Thoracic aorta (tissue), 2 donors: ENCODE measurements around the gene HTR4. TPM values are rescaled to one million over a fixed set of nuclear protein-coding genes. Genes with fewer than 3 reads are reported as not detected.

Experiments used
- ATAC-seq: fragments of 150-250 bp; one replicate; pipeline ENCODE4 v1.8.0; 2017; ENCODE audit warnings: low read depth; ENCODE audit not compliant: insufficient number of reproducible peaks, low FRiP score
- DNase-seq: peaks from one replicate; pipeline ENCODE4 v3.0.0-alpha.2; 2020; ENCODE audit warnings: low spot score
- H3K27ac ChIP-seq, 2 donors: fragments of 200-600 bp; sonication (generic); 1 replicate in 1 of 2; 2 replicates in 1 of 2; pipeline ENCODE4 v1.5.1; 2016; ENCODE audit warnings: mild to moderate bottlenecking in 2 of 2, moderate library complexity in 2 of 2
- H3K27me3 ChIP-seq: fragments of 200-600 bp; sonication (generic); replicated peaks from 2 replicates; pipeline ENCODE4 v1.6.0; 2016; ENCODE audit warnings: mild to moderate bottlenecking; ENCODE audit not compliant: insufficient read depth
- H3K36me3 ChIP-seq: fragments of 200-600 bp; sonication (generic); one replicate; pipeline ENCODE4 v1.5.1; 2016
- H3K4me1 ChIP-seq, 2 donors: fragments of 200-600 bp; sonication (generic); 1 replicate in 1 of 2; 2 replicates in 1 of 2; pipeline versions ENCODE4 v1.5.1 to v1.6.0; 2016; ENCODE audit warnings: low read depth in 2 of 2, mild to moderate bottlenecking in 1 of 2; ENCODE audit not compliant: control insufficient read depth in 1 of 2
- H3K4me3 ChIP-seq: fragments of 200-600 bp; sonication (generic); 2 replicates; pipeline ENCODE4 v1.5.1; 2016; ENCODE audit warnings: mild to moderate bottlenecking
- H3K9me3 ChIP-seq: fragments of 200-600 bp; sonication (generic); 2 replicates; pipeline ENCODE4 v1.5.1; 2016
- CTCF ChIP-seq: fragments of 200-600 bp; sonication (generic); IDR thresholded peaks from one replicate; pipeline ENCODE4 v1.5.1; 2019; ENCODE audit warnings: antibody characterized with exemption
- total RNA-seq, 2 donors: library from RNA; depleted of rRNA; stranded (reverse); fragments of >200 nt; gene quantifications; one replicate each; pipeline versions ENCODE4 v1.1.0 to v1.2.3, GENCODE V29; 2016

HTR4 gene
- total RNA-seq, 2 donors from 2014 or later, result 3.9 to 7.8 TPM

DNA sequence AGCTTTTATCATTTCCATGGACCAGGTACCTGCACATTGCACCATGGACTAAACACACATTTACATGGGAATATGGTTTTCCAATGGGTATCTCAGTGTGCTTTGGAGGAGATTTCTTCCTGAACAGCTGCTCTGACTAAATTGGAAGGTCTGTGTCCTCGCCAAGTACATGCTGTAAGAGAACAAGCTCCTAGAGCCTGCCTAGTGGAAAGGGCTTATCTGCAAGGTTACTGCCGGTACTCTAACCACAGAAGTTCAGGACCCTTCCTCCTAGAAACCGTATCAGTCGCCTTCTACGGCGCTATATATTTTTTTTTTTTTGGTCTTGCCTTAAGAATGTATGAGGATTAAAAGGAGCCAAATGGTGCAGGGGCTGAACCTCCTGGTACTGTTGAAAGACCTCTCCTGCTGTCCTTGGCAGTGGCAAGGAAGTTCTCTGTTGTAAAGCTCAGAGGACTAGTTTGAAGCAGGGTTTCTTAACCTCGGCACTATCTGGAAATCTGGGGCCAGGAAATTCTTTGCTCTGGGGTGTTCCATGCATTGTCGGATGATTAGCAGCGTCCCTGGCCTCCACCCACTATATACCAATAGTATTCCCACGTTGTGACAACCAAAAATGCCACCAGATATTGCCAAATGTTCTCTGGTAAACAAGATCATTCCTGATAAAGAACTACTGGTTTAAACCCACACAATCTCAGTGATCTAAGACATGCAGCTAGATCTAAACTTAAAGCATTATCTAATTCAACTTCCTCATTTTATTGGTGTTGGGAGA lies 163.1 kb downstream of the HTR4 start:
- TF ChIP-seq CTCF, result no peak
- Histone ChIP-seq H3K4me1 (peaks cover 0 to 9% of the 10 kb centered on the region in 2 donors), H3K4me3 (no peak overlapping the region), H3K27ac (no peak overlapping the region), H3K36me3 (no peaks in the 10 kb centered on the region), H3K9me3 (no peaks in the 10 kb centered on the region), H3K27me3 (no peaks in the 10 kb centered on the region)
- ATAC-seq (no peak), DNase-seq (no peak)

DNA sequence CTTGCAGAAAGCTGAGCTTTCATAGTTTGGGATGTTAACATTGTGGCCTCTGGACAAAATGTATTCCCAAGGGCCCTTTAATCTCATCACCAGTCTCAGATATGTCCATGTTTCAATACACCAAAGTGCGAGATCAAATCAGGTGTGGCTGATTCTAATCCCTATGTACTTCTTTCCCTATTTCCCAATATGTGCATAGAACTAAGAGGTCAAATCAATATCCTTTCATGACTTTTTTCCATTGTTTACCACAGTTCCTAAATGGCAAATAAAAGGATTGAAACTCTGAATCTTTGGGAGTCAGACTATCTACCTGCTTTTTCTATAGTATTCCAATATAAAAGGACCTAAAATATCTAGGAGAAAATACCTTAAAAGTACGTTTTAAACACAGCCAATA lies 165.6 kb downstream of the HTR4 start:
- ATAC-seq (no peak), DNase-seq (no peak)
- Histone ChIP-seq H3K9me3 (no peaks in the 10 kb centered on the region), H3K4me1 (peaks cover 0 to 9% of the 10 kb centered on the region in 2 donors), H3K36me3 (no peaks in the 10 kb centered on the region), H3K27me3 (no peaks in the 10 kb centered on the region), H3K27ac (no peak overlapping the region), H3K4me3 (no peak overlapping the region)
- TF ChIP-seq CTCF, result no peak

DNA sequence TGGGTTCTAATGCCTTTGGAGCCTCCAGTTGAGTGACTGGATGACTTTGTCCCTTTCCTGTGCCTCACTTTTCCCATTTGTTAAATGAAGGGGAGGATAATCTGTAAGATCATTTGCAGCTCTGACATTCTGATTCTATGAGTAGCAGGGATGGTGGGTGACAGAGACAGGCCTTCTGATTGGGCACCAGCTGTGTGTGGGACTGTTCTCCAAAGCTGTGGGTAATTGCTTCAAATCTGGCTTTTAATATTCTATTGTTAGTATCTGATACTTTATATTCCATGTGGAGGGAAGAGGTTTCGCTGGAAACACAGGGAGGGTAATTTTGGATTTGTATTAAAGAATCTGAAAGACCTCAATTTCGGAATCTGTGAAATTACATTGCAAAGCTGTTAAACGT lies 167.9 kb downstream of the HTR4 start:
- H3K4me3 ChIP-seq, result no peak overlapping the region
- no peak for DNase-seq
- no peak for ATAC-seq
- peaks cover 0 to 8% of the 10 kb centered on the region in 2 donors for H3K4me1 ChIP-seq
- no peak for TF ChIP-seq CTCF
- H3K36me3 ChIP-seq, result no peaks in the 10 kb centered on the region
- no peaks in the 10 kb centered on the region for H3K9me3 ChIP-seq
- no peak overlapping the region for H3K27ac ChIP-seq
- no peaks in the 10 kb centered on the region for H3K27me3 ChIP-seq

DNA sequence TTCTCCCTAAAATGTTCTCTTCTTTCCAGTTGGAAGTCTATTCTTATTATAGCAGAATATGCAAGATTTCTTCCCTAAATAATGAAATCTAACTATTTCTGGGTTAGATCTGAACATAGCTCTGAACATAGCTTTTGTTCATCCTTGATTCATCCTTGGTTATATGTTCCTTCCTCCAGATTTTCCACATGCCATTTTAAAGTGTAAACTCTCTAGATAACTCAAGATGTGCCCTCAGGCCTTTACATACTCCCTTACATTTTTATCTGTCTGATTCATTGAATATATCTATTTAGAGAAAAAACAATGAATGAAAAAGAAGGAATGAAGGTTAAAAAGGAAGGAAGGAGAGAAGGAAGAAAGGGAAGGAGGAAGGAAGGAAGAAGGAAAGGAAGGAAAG lies 169.7 kb downstream of the HTR4 start:
- H3K27me3 ChIP-seq, result no peaks in the 10 kb centered on the region
- no peaks in the 10 kb centered on the region for H3K9me3 ChIP-seq
- peaks cover 0 to 2% of the 10 kb centered on the region in 2 donors for H3K4me1 ChIP-seq
- ATAC-seq (no peak), DNase-seq (no peak)
- no peaks in the 10 kb centered on the region for H3K36me3 ChIP-seq
- H3K4me3 ChIP-seq, result no peak overlapping the region
- TF ChIP-seq CTCF, result no peak
- no peak overlapping the region for H3K27ac ChIP-seq

DNA sequence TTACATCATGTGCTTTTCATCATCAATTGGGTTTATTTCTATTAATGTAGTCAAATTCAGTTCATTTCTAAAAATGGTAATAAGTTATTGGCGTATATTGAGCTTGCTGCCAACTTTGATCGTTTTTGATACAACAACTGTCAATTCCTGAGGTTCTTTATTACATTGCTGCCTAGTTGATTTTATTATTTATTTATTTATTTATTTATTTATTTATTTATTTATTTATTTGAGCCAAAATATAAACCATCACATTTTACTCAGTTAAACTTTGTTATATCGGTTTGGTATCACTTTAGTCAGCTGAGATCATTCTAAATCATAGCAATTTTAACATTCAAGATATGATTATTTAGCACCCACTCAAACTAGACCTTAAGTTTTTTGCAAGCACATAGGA lies 170.6 kb downstream of the HTR4 start:
- Histone ChIP-seq H3K27me3 (no peaks in the 10 kb centered on the region), H3K4me1 (no peaks in the 10 kb centered on the region), H3K4me3 (no peak overlapping the region), H3K36me3 (no peaks in the 10 kb centered on the region), H3K9me3 (no peaks in the 10 kb centered on the region), H3K27ac (no peak overlapping the region)
- TF ChIP-seq CTCF, result no peak
- no peak for DNase-seq
- no peak for ATAC-seq
